Right lung (tissue), 5 donors: ENCODE results near the gene SDHAF1. TPM values are rescaled to one million over a fixed set of nuclear protein-coding genes. Genes with fewer than 3 reads are reported as not detected.

Experiments used
- DNase-seq, 2 donors: peaks; one replicate each; pipeline ENCODE4 v3.0.0-alpha.2; 2013
- polyA plus RNA-seq, 5 donors: library from polyadenylated mRNA; unstranded; fragments of 120-200 nt; gene quantifications; one replicate each; pipeline versions ENCODE4 v1.2.1 to v1.2.3, GENCODE V29; 2013; ENCODE audit warnings: inconsistent platforms in 1 of 5, low replicate concordance in 1 of 5; ENCODE audit not compliant: insufficient read length in 5 of 5, insufficient read depth in 1 of 5

Gene SDHAF1
- polyA plus RNA-seq, 5 donors = 9.1 to 15.0 (median 11.7) TPM

- no peak for DNase-seq
Observed at GRCh38 chr19:35983177-35983576, 11.8 kb upstream of the SDHAF1 start.

DNA sequence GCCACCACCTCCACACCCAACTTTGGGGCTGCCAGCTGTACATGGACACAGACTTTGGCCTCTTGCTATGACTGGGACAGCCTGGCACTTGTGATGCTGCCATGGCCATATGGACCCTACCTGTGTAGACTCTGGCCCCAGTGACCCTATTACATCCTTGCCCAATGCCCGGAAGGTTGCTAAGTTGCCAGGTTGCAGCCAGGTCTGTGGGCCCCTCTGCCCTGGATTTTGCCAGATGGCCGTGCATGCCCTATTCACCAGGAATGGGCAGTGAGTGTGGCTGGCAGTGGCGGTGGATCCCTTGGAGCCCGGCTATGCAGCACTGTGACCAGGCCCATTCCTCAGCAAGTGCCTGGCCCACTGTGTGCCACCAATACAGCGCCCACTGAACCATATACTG, 8.9 kb upstream of the SDHAF1 start:
- no peak for DNase-seq

DNA sequence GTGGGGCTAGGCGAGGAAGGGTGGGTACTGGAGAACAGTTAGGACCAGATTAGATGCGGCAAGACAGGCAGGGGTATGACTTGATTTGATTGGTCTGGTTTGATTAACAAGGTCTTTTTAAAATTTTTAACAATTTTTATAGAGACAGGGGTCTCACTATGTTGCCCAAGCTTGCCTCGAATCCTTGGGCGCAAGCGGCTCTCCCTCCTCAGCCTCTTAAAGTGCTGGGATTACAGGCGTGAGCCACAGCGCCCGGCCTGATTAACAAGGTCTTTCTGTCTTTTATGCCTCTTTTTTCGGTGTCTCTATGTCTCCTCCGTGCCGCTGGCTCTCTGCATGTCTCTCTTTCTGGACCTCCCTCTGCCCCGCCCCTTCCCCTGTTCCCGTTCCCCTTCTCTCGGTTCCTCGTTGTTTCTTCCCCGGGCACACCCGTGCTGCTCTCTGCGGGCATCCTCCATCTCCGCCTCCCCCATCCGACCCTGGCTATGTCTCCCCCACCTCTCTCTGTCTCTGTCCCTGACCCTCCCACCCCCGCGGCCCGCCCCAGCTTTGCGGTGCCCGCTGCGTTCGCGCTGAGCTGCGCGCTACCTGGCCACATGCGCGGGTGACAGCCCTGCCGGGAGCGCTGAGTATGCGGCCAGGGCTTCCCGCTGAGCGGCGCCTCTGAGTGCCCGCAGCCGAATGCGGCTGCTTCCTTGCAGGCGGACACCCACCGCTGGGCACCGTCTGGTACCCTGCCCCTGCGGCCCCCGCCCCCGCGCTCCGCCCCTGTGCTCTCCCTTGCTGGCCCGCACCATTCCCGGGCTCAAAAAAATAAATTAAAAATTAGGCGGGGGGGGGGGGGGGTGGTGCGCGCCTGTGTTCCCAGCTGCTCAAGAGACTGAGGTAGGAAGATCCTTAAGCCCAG, 8.1 kb upstream of the SDHAF1 start:
- DNase-seq = no peak

DNA sequence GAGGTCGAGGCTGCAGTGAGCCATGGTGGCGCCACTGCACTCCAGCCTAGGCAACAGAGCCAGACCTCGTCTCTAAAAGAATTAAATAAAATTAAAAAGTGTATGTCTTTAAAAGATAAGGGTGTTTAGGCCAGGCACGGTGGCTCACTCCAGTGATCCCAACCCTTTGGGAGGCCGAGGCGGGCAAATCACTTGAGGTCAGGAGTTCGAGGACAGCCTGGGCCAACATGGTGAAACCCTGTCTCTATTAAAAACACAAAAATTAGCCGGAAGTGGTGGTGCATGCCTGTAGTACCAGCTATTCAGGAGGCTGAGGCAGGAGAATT, 7.5 kb upstream of the SDHAF1 start:
- no peak for DNase-seq

- no peak for DNase-seq
Observed at GRCh38 chr19:35988824-35989223, 6.2 kb upstream of the SDHAF1 start.

- no peak for DNase-seq
Observed at GRCh38 chr19:35990156-35990555, 4.8 kb upstream of the SDHAF1 start.

DNA sequence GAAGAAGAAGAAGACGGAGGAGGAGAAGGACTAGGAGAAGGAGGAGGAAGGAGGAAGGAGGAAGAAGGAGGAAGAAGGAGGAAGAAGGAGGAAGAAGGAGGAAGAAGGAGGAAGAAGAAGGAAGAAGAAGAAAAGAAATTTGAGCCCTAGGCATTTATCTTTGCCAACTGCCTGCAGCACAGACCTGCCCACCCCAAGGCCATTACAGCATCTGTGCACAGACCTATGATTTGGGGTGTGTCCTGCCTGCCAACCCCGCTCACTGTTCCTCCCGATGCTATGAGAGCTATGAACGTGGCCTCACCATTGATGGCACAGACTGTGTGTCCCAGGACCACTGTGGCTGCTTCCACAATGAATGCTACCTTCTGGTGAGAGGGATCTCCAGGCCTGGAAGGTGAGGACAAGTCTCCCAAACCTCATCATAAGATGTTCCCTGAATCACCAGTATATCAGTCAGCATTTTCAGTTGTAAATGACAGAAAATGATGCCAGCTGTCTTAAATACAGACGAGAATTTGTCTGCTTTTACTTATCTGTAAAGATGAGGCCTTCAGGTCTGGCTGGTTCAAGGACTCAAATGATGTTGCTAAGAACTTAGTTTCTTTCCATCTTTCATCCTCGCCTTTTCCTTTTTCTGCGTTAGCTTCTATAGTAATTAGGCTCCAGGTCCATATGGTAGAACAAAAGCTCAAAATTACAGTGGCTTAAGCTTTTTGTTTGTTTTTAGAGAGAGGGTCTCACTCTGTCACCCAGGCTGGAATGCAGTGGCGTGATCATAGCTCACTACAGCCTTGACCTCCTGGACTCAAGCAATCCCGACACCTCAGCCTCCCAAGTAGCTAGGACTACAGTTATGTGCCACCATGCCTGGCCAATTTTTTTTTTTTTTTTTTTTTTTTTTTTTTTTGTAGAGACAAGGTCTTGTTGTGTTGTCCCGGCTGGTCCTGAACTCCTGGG, 3.9 kb upstream of the SDHAF1 start:
- DNase-seq = no peak

GRCh38 chr19:35991731-35992450, 3.1 kb upstream of the SDHAF1 start:
- DNase-seq = no peak

DNA sequence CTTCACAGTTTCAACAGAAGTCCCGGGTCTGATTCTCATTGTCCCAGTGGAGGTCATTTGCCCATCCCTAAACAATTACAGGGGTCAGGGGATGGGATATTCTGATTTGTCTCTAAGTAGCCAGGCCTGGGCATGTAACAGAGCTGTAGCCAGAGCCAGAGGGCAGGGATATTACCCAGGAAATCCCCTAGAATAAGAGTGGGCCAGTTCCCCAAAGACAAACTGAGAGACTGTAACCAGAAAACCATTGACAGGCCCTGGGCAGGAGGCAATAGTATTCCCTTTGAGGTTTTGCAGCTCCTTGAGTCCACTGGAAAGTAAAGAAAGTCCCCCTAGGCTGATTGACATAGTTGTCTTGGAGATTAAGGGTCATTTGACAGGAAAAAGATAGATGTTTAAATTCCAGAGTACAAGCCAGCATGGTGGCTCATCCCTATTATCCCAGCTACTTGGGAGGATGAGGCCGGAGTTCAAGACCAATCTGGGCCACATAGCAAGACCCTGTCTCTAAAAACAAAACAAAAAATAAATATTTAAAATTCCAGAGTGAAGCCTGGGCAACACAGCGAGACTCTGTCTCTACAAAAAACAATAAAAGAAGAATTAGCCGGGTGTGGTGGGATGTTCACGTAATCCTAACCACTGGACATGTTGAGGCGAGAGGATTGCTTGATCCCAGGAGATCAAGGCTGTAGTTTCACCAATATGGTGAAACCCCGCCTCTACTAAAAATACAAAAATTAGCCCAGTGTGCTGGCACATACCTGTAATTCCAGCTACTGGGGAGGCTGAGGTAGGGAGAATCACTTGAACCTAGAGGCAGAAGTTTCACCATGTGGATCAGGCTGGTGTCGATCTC, 1.9 kb upstream of the SDHAF1 start:
- no peak for DNase-seq

- no peak for DNase-seq
Observed at GRCh38 chr19:35993923-35994598, 927 bp upstream of the SDHAF1 start.

DNA sequence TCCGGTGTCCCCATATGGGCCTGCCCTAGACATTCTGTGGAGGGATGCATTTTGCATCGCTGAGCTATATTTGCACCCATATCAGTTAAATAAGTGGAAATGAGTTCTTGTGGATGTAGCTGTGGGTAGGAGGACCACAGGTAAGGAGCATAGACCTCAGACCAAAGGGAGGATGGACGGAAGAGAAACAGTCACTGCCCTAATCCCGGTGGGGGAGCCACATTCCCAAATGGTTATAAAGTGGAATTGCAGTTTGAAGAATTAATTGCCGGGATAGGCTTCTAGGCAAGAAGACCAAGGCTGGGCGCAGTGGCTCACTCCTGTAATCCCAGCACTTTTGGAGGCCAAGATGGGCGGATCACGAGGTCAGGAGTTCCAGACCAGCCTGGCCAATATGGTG, 1.8 kb downstream of the SDHAF1 start:
- no peak for DNase-seq

- no peak for DNase-seq
Observed at GRCh38 chr19:36001605-36002004, 6.6 kb downstream of the SDHAF1 start.

DNA sequence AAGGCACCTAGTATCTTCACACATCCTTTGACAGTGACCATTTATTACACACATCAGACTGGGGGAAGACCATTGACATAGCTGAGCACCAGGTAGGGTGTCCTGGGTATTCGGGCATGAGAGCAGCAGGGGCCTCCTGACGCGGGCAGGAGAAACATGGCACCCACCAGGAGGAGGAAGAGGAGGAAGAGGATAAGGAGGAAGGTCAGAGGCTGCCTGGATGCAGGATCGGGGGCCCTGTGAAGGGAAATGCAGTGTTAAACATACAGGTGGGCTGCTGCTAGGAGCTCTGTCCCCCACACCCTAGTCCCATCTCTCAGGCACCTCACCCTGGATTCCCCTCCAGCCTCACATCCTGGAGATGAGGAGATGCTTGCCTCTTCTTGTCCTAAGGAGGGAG, 8.3 kb downstream of the SDHAF1 start:
- DNase-seq = no peak

DNA sequence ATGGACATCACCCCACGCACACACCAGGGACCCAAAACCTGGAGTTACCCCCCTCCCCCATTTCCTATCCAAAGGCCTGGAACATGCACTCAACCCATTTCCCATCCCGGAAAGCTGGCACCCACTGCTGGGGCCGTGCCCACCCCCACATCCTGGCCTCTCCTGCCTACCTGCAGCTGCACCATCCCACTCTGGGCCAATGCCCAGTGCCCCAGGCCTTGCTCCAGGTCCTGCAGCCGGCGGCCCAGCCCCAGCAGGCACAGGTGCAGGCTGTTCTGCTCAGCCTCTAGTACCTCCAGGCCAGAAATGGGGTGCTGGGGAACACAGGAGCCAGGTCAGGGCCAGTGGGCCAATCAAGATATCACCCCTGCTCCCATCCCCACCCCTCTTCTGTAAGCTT, 12.0 kb downstream of the SDHAF1 start:
- DNase-seq = no peak

GRCh38 chr19:36008336-36008978, 13.5 kb downstream of the SDHAF1 start, which contains the start of gene SYNE4:
SYNE4 (minus strand) TSS chr19:36008813; CDS start chr19:36008681, 132 bp downstream.
- DNase-seq = no peak

- DNase-seq = peak in 1 of 2 donors; percentile 37
Observed at GRCh38 chr19:36009220-36009619, 14.2 kb downstream of the SDHAF1 start.

- DNase-seq = no peak
Observed at GRCh38 chr19:36009633-36010379, 14.8 kb downstream of the SDHAF1 start.

DNA sequence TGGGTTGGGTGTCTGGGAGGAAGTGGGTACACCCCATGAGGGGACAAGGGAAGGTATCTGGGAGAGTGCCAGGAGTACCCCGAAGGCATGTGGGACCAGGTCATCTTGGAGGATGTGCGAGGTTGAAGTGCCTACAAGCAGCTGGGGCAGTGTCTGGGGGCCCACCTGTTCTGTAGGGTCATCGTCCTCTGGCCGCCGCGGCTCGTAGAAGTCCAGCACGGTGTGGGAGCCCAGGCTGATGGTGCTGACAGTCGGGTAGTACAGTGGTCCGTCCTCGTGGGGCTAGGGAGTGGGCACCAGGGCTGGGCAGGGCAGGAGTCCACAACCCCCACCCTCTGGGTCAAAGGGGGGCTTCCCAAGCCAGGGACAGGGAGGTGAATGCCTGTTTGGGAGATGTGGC, 15.4 kb downstream of the SDHAF1 start:
- no peak for DNase-seq
